ENCODE measurements around the gene ZNF839.

ZNF839 gene

DNA sequence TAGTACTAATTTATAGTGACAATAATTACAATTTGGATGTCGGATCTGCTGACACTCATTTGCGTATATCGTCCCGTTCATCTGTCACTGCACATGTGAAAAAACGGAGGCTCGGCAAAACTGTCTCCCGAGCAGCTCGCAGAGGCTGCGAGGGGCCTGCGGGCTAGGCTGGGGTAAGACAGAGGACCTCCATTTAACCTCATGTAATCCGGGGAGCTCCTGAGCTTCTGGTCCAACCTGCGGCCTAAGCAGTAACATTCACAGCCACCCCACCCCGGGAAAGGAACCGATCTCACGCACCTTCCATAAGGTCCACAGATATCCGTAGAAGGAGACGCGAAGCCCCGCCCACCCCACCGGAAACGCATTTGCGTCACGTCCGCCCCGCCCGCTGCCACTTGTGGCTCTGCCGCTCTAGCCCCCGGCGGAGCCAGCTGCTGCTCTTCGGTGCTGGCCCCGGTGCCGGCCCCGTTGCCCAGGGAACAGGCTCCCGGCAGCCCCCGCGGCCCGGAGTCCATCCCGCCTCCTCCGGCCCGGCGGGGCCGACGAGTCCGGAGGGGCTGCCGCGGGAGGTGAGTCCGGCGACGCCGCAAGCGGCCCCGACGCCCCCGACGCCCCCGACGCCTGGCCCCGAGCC, 43.1 kb downstream of the ZNF839 start, which contains the start of the genes CINP and TECPR2:
Gene CINP, minus strand, starts transcription at position 346 of the 637 bp plus-strand sequence. Its CDS starts 39 bp downstream, at position 307.
Gene TECPR2, plus strand, starts transcription at position 397 of the 637 bp plus-strand sequence. CDS start 13,781 bp downstream, outside the sequence.
- POLR2A ChIA-PET, result interaction anchor here (0.5 to 1.8 kb wide), 13 partner anchors 8 to 185 kb away, joined by 3 to 14 read pairs (median 3); partner anchors contain the start of gene ZNF839
- DNase-seq (ENCODE audit: extremely low spot score), result peak; percentile 97
- CTCF ChIA-PET, result no interaction called here
- TF ChIP-seq, protein P1, sequence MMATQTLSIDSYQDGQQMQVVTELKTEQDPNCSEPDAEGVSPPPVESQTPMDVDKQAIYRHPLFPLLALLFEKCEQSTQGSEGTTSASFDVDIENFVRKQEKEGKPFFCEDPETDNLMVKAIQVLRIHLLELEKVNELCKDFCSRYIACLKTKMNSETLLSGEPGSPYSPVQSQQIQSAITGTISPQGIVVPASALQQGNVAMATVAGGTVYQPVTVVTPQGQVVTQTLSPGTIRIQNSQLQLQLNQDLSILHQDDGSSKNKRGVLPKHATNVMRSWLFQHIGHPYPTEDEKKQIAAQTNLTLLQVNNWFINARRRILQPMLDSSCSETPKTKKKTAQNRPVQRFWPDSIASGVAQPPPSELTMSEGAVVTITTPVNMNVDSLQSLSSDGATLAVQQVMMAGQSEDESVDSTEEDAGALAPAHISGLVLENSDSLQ (IDR thresholded peaks at IDR 0.05), result no peak
- no peak for TF ChIP-seq NFRKB (IDR thresholded peaks at IDR 0.05)
- TF ChIP-seq TARDBP (IDR thresholded peaks at IDR 0.05), result no peak
- TF ChIP-seq ARNT (IDR thresholded peaks at IDR 0.05), result no peak
- TF ChIP-seq SP1 (IDR thresholded peaks at IDR 0.05), result no peak
- TF ChIP-seq CTBP1 (IDR thresholded peaks at IDR 0.05; ENCODE audit: borderline replicate concordance), result no peak
- no peak for TF ChIP-seq LEF1 (IDR thresholded peaks at IDR 0.05; ENCODE audit: borderline replicate concordance)
- no peak for TF ChIP-seq FOXK2 (IDR thresholded peaks at IDR 0.05)
- TF ChIP-seq ZNF384 (IDR thresholded peaks at IDR 0.05), result no peak
- no peak for TF ChIP-seq L3MBTL2 (conservative IDR thresholded peaks at IDR 0.05)
- TF ChIP-seq ELF4 (IDR thresholded peaks at IDR 0.05), result no peak
- no peak for TF ChIP-seq BHLHE40 (IDR thresholded peaks at IDR 0.05; ENCODE audit: borderline replicate concordance)
- no peak for TF ChIP-seq FOXA1 (IDR thresholded peaks at IDR 0.05)

GRCh38 chr14:102363182-102363943, 43.8 kb downstream of the ZNF839 start:
- POLR2A ChIA-PET, result interaction anchor here (0.8 to 1.8 kb wide), 11 partner anchors 9 to 184 kb away, joined by 3 to 14 read pairs (median 5); partner anchors contain the start of gene ZNF839

DNA sequence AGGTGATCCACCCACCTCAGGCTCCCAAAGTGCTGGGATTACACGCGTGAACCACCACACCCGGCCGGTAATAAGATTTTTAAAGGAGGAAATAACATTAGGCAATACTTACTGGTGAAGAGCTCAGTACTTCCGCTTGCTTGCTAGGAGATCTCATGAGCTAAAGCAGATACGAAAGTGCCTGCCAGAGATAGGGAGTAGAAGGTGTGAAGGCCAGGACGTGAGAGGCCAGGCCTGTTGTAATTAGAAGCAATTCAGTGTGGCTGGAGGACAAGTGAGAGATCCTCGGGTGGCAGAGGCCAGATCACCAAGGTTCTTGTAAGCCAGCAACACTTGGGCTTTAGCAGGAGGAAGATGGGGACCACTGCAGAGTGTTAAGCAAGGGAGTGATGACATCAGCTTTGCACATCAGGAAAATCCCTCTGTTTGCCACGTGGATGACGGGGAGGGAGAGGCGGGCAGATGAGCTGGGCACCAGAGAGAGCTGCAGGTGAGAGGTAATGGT, 50.8 kb downstream of the ZNF839 start:
- CTCF ChIA-PET, result no interaction called here
- TF ChIP-seq NFRKB (IDR thresholded peaks at IDR 0.05) (no peak), TARDBP (IDR thresholded peaks at IDR 0.05) (no peak), L3MBTL2 (conservative IDR thresholded peaks at IDR 0.05) (no peak), ELF4 (IDR thresholded peaks at IDR 0.05) (no peak)
- no peak for DNase-seq (ENCODE audit: extremely low spot score)
- POLR2A ChIA-PET, result no interaction called here

More at GRCh38 chr14:102363182-102363943, 43.8 kb downstream of the ZNF839 start:
- TF ChIP-seq SP1 (IDR thresholded peaks at IDR 0.05), result no peak
- TF ChIP-seq ZNF384 (IDR thresholded peaks at IDR 0.05), result no peak
- no peak for TF ChIP-seq L3MBTL2 (conservative IDR thresholded peaks at IDR 0.05)
- no peak for TF ChIP-seq FOXK2 (IDR thresholded peaks at IDR 0.05)
- no peak for TF ChIP-seq FOXM1 (IDR thresholded peaks at IDR 0.05; ENCODE audit: borderline replicate concordance)
- no peak for TF ChIP-seq SUZ12 (IDR thresholded peaks at IDR 0.05)
- no peak for TF ChIP-seq NFRKB (IDR thresholded peaks at IDR 0.05)
- TF ChIP-seq TARDBP (IDR thresholded peaks at IDR 0.05), result no peak
- no peak for TF ChIP-seq CTBP1 (IDR thresholded peaks at IDR 0.05; ENCODE audit: borderline replicate concordance)
- no peak for TF ChIP-seq ARNT (IDR thresholded peaks at IDR 0.05)
- TF ChIP-seq BHLHE40 (IDR thresholded peaks at IDR 0.05; ENCODE audit: borderline replicate concordance), result no peak
- TF ChIP-seq, protein P1 (IDR thresholded peaks at IDR 0.05), result no peak
- TF ChIP-seq ELF4 (IDR thresholded peaks at IDR 0.05), result no peak
- CTCF ChIA-PET, result no interaction called here
- DNase-seq (ENCODE audit: extremely low spot score), result no peak

GRCh38 chr14:102371361-102371760, 51.8 kb downstream of the ZNF839 start:
- no peak for DNase-seq (ENCODE audit: extremely low spot score)
- ChIA-PET CTCF (no interaction called here), POLR2A (no interaction called here)
- no peak for TF ChIP-seq ZNF384 (IDR thresholded peaks at IDR 0.05)
- TF ChIP-seq FOXA1 (IDR thresholded peaks at IDR 0.05), result no peak
- TF ChIP-seq ARNT (IDR thresholded peaks at IDR 0.05), result no peak
- no peak for TF ChIP-seq CTBP1 (IDR thresholded peaks at IDR 0.05; ENCODE audit: borderline replicate concordance)
- TF ChIP-seq FOXK2 (IDR thresholded peaks at IDR 0.05), result no peak
- TF ChIP-seq HDGF (IDR thresholded peaks at IDR 0.05; ENCODE audit: borderline replicate concordance), result no peak
- no peak for TF ChIP-seq NFRKB (IDR thresholded peaks at IDR 0.05)
- TF ChIP-seq FOXM1 (IDR thresholded peaks at IDR 0.05; ENCODE audit: borderline replicate concordance), result no peak
- TF ChIP-seq, protein P1 (IDR thresholded peaks at IDR 0.05), result no peak
- no peak for TF ChIP-seq TARDBP (IDR thresholded peaks at IDR 0.05)
- TF ChIP-seq ELF4 (IDR thresholded peaks at IDR 0.05), result no peak
- no peak for TF ChIP-seq LEF1 (IDR thresholded peaks at IDR 0.05; ENCODE audit: borderline replicate concordance)
- TF ChIP-seq L3MBTL2 (conservative IDR thresholded peaks at IDR 0.05), result no peak

GRCh38 chr14:102373110-102373509, 53.6 kb downstream of the ZNF839 start:
- CTCF ChIA-PET, result no interaction called here
- DNase-seq (ENCODE audit: extremely low spot score), result no peak
- POLR2A ChIA-PET, result interaction anchor here (2.8 kb wide), 1 partner anchor 10 kb away, joined by 8 read pairs; the partner anchor contains the start of genes CINP and TECPR2
- TF ChIP-seq ELF4 (IDR thresholded peaks at IDR 0.05) (no peak), SP1 (IDR thresholded peaks at IDR 0.05) (no peak), FOXM1 (IDR thresholded peaks at IDR 0.05; ENCODE audit: borderline replicate concordance) (no peak), L3MBTL2 (conservative IDR thresholded peaks at IDR 0.05) (no peak), SUZ12 (IDR thresholded peaks at IDR 0.05) (no peak), ZNF384 (IDR thresholded peaks at IDR 0.05) (no peak), BHLHE40 (IDR thresholded peaks at IDR 0.05; ENCODE audit: borderline replicate concordance) (no peak), ARNT (IDR thresholded peaks at IDR 0.05) (no peak), NFRKB (IDR thresholded peaks at IDR 0.05) (no peak), LEF1 (IDR thresholded peaks at IDR 0.05; ENCODE audit: borderline replicate concordance) (no peak)
- TF ChIP-seq, protein P1 (IDR thresholded peaks at IDR 0.05), result no peak

All from HEK293T (cell line).